Measurements from ENCODE around the gene PILRA. TPM values are rescaled to one million over a fixed set of nuclear protein-coding genes. Genes with fewer than 3 reads are reported as not detected.
"Not testable (repeated sequence)": the region's sequence is repeated elsewhere in the genome, so short reads cannot be mapped to it uniquely, and the experiment has no call there.

The PILRA gene
- total and polyA plus RNA-seq, 9 donors, result 1.5 to 25.9 (median 4.8) TPM

- Histone ChIP-seq H3K27ac (peak overlapping the region in 1 of 2 donors; percentile 89), H3K27me3 (no peaks in the 10 kb centered on the region), H3K4me1 (ENCODE audit: insufficient read depth) (peaks cover 12% of the 10 kb centered on the region), H3K9me3 (no peaks in the 10 kb centered on the region), H3K4me3 (no peak overlapping the region), H3K36me3 (no peaks in the 10 kb centered on the region)
- DNase-seq, result peak; percentile 44 to 67 (median 62)
- TF ChIP-seq EP300 (IDR thresholded peaks at IDR 0.05) (no peak), CTCF (IDR thresholded peaks at IDR 0.05) (no peak)
- WGBS, 3 donors, result 83 to 90% (median 84%) methylated on average over 28 of the region's 28 CpGs
- intact Hi-C loops (cut with DNase I), result no loop called here
Observed at GRCh38 chr7:100437150-100438100, 64.1 kb downstream of the PILRA start.

GRCh38 chr7:100438172-100438571, 64.9 kb downstream of the PILRA start:
- Histone ChIP-seq H3K4me1 (ENCODE audit: insufficient read depth) (peaks cover 12% of the 10 kb centered on the region), H3K36me3 (no peaks in the 10 kb centered on the region), H3K4me3 (no peak overlapping the region), H3K27me3 (no peaks in the 10 kb centered on the region), H3K27ac (no peak overlapping the region), H3K9me3 (no peaks in the 10 kb centered on the region)
- WGBS, 3 donors, result 59 to 60% (median 60%) methylated on average over 2 of the region's 2 CpGs
- TF ChIP-seq CTCF (IDR thresholded peaks at IDR 0.05), result no peak
- TF ChIP-seq POLR2A (IDR thresholded peaks at IDR 0.05), result no peak
- TF ChIP-seq EP300 (IDR thresholded peaks at IDR 0.05), result no peak
- intact Hi-C loops (cut with DNase I), result no loop called here
- no peak for DNase-seq

GRCh38 chr7:100438731-100439130, 65.4 kb downstream of the PILRA start:
- H3K9me3 ChIP-seq; H3K36me3 ChIP-seq; H3K27ac ChIP-seq; intact Hi-C loops (cut with DNase I); H3K4me3 ChIP-seq; H3K27me3 ChIP-seq: not testable (repeated sequence)
- DNase-seq, result peak in 3 of 5 donors; percentile 11 to 15 (median 12)
- 89 to 93% (median 91%) methylated on average over 8 of the region's 8 CpGs for WGBS, 3 donors
- peaks cover 12% of the 10 kb centered on the region for H3K4me1 ChIP-seq (ENCODE audit: insufficient read depth)

- peaks cover 12% of the 10 kb centered on the region for H3K4me1 ChIP-seq (ENCODE audit: insufficient read depth)
- H3K27me3 ChIP-seq; H3K36me3 ChIP-seq; H3K9me3 ChIP-seq; H3K4me3 ChIP-seq; H3K27ac ChIP-seq; intact Hi-C loops (cut with DNase I): not testable (repeated sequence)
- 85 to 90% (median 88%) methylated on average over 7 of the region's 7 CpGs for WGBS, 3 donors
- DNase-seq, result peak in 1 of 5 donors; percentile 13
Observed at GRCh38 chr7:100439244-100439643, 66.0 kb downstream of the PILRA start.

GRCh38 chr7:100441641-100442535, 68.6 kb downstream of the PILRA start:
- Histone ChIP-seq H3K27ac (no peak overlapping the region), H3K9me3 (no peaks in the 10 kb centered on the region), H3K4me1 (ENCODE audit: insufficient read depth) (peaks cover 2% of the 10 kb centered on the region), H3K27me3 (no peaks in the 10 kb centered on the region), H3K36me3 (no peaks in the 10 kb centered on the region), H3K4me3 (no peak overlapping the region)
- WGBS, 3 donors, result 82 to 90% (median 88%) methylated on average over 11 of the region's 11 CpGs
- intact Hi-C loops (cut with DNase I), result no loop called here
- TF ChIP-seq POLR2A (IDR thresholded peaks at IDR 0.05), result no peak
- TF ChIP-seq CTCF (IDR thresholded peaks at IDR 0.05), result no peak
- TF ChIP-seq EP300 (IDR thresholded peaks at IDR 0.05), result no peak
- DNase-seq, result peak in 3 of 5 donors; percentile 15 to 36 (median 18)
